Measurements from ENCODE around the gene CCNB1IP1.

- TF ChIP-seq YY1 (IDR thresholded peaks at IDR 0.05; ENCODE audit: insufficient read depth, insufficient read length) (no peak), SUZ12 (IDR thresholded peaks at IDR 0.05; ENCODE audit: extremely low read depth, insufficient read depth, insufficient read length) (no peak)
Observed at GRCh38 chr14:20331053-20331613, 1.9 kb downstream of the CCNB1IP1 start.
